GM21423 (cell line): ENCODE results near the gene MXRA7.

Experiments
- ATAC-seq: cut with Tn5 transposase; IDR thresholded peaks from one replicate; pipeline ENCODE4 v1.9.1; 2021; ENCODE audit warnings: mild to moderate bottlenecking, moderate library complexity; ENCODE audit not compliant: unreplicated experiment

The MXRA7 gene

GRCh38 chr17:76697702-76698465, 12.9 kb downstream of the MXRA7 start:
- no peak for ATAC-seq

GRCh38 chr17:76696763-76697701, 13.7 kb downstream of the MXRA7 start:
- peak; percentile 55 for ATAC-seq

- no peak for ATAC-seq
Measured at GRCh38 chr17:76695059-76695831, 15.5 kb downstream of the MXRA7 start.

- no peak for ATAC-seq
Measured at GRCh38 chr17:76691379-76692191, 19.2 kb downstream of the MXRA7 start.

GRCh38 chr17:76690596-76691280, 20.0 kb downstream of the MXRA7 start:
- ATAC-seq: no peak

- no peak for ATAC-seq
Measured at GRCh38 chr17:76689859-76690258, 20.9 kb downstream of the MXRA7 start.

- no peak for ATAC-seq
Measured at GRCh38 chr17:76688165-76688622, 22.6 kb downstream of the MXRA7 start.

GRCh38 chr17:76687298-76688164, 23.2 kb downstream of the MXRA7 start:
- ATAC-seq: no peak

- no peak for ATAC-seq
Measured at GRCh38 chr17:76686538-76687297, 24.0 kb downstream of the MXRA7 start.

GRCh38 chr17:76685846-76686245, 24.9 kb downstream of the MXRA7 start:
- no peak for ATAC-seq

- ATAC-seq: no peak
Measured at GRCh38 chr17:76685366-76685765, 25.4 kb downstream of the MXRA7 start.

- ATAC-seq: no peak
Measured at GRCh38 chr17:76684756-76685155, 26.0 kb downstream of the MXRA7 start.

GRCh38 chr17:76683921-76684745, 26.6 kb downstream of the MXRA7 start:
- no peak for ATAC-seq

GRCh38 chr17:76683011-76683755, 27.6 kb downstream of the MXRA7 start:
- no peak for ATAC-seq

GRCh38 chr17:76682296-76682695, 28.5 kb downstream of the MXRA7 start:
- no peak for ATAC-seq
